Spleen (tissue), 11 donors: ENCODE data around the gene DAAM2. TPM values are rescaled to one million over a fixed set of nuclear protein-coding genes. Genes with fewer than 3 reads are reported as not detected.

Experiments
- DNase-seq: peaks from one replicate; pipeline ENCODE4 v3.0.0-alpha.2; 2020
- H3K27ac ChIP-seq, 8 donors: fragments of 200-600 bp; sonication (generic) in 7 of 8; 1 replicate in 4 of 8; 2 replicates in 4 of 8; pipeline versions ENCODE4 v1.5.0 to v1.8.0; 2016 to 2021; ENCODE audit warnings: inconsistent platforms in 4 of 8, mild to moderate bottlenecking in 4 of 8, moderate library complexity in 1 of 8
- H3K27me3 ChIP-seq, 7 donors: fragments of 200-600 bp; sonication (generic) in 6 of 7; replicated peaks in 1 of 7; 1 replicate in 4 of 7; 2 replicates in 3 of 7; pipeline versions ENCODE4 v1.5.0 to v1.8.0; 2016 to 2021; ENCODE audit warnings: inconsistent platforms in 3 of 7, mild to moderate bottlenecking in 1 of 7
- H3K36me3 ChIP-seq, 6 donors: fragments of 200-600 bp; sonication (generic) in 5 of 6; 1 replicate in 4 of 6; 2 replicates in 2 of 6; pipeline versions ENCODE4 v1.5.0 to v1.8.0; 2016 to 2021; ENCODE audit warnings: inconsistent platforms in 2 of 6
- H3K4me1 ChIP-seq, 6 donors: fragments of 200-600 bp; sonication (generic) in 5 of 6; 1 replicate in 3 of 6; 2 replicates in 3 of 6; pipeline versions ENCODE4 v1.5.0 to v1.8.0; 2016 to 2021; ENCODE audit warnings: inconsistent platforms in 3 of 6
- H3K4me3 ChIP-seq, 8 donors: fragments of 200-600 bp; sonication (generic) in 7 of 8; 1 replicate in 4 of 8; 2 replicates in 4 of 8; pipeline versions ENCODE4 v1.5.0 to v1.8.0; 2016 to 2021; ENCODE audit warnings: inconsistent platforms in 4 of 8, mild to moderate bottlenecking in 4 of 8, moderate library complexity in 2 of 8
- H3K9me3 ChIP-seq, 8 donors: fragments of 200-600 bp; sonication (generic) in 7 of 8; 1 replicate in 4 of 8; 2 replicates in 4 of 8; pipeline versions ENCODE4 v1.5.0 to v1.8.0; 2016 to 2021; ENCODE audit warnings: inconsistent platforms in 4 of 8
- CTCF ChIP-seq, 11 experiments: fragments of 200-600 bp in 7 of 11; fragments of 450-650 bp in 4 of 11; sonication (generic) in 4 of 11; IDR thresholded peaks in 8 of 11; conservative IDR thresholded peaks in 3 of 11; 1 replicate in 7 of 11; 2 replicates in 4 of 11; pipeline versions ENCODE4 v1.4.0 to v1.8.0; 2016 to 2021; ENCODE audit warnings: antibody characterized with exemption in 11 of 11, inconsistent platforms in 4 of 11, mild to moderate bottlenecking in 1 of 11
- POLR2A ChIP-seq, 3 donors: fragments of 450-650 bp; IDR thresholded peaks; one replicate each; pipeline ENCODE4 v1.5.1; 2017; ENCODE audit warnings: antibody characterized with exemption in 3 of 3, mild to moderate bottlenecking in 1 of 3
- POLR2AphosphoS5 ChIP-seq, 3 donors: sonication (generic); formaldehyde crosslinking; IDR thresholded peaks; one replicate each; pipeline ENCODE4 v1.5.1; 2017; ENCODE audit warnings: antibody characterized with exemption in 3 of 3
- WGBS, 5 donors: extraction: QIAGEN DNeasy Blood & Tissue Kit in 3 of 5; methylation state at CpG; one replicate each; pipeline versions ENCODE4 v1.1.5 to v1.1.7; 2013 to 2018; 5-methylcytosine and 5-hydroxymethylcytosine counted together
- intact Hi-C: fragments of 100-400 bp; cut with DNase I; formaldehyde crosslinking; loops from one replicate; pipeline ENCODE4 v1.15.0; 2023; ENCODE audit warnings: low total_unique reads
- polyA plus RNA-seq, 3 donors: library from polyadenylated mRNA; stranded (reverse); fragments of 200-250 nt; gene quantifications; one replicate each; pipeline ENCODE4 v1.2.1, GENCODE V29; 2013
- total RNA-seq, 7 donors: library from RNA; depleted of rRNA in 3 of 7; stranded (reverse); fragments of >200 nt in 3 of 7; fragmentation: NEBNext Ultra II Directional in 4 of 7; extraction: Animal tissue kit (Norgen Biotek cat#: 25700) in 4 of 7; gene quantifications; one replicate each; pipeline versions ENCODE4 v1.1.0 to v1.2.1, GENCODE V29; 2016 to 2021
- donor health status: healthy with polysubstance abuse.
- donor health status: DM: no; HTN: no; CAD: no; lungs with moderate emphysema.
- donor health status: DM: no; HTN: no; CAD: no.
- donor health status: Bipolar disorder and iron deficiency.
- donor health status: healthy.
- donor health status: DM: no; HTN: no; CAD: no.
- donor health status: DM: yes; HTN: yes; CAD: no.

DAAM2 gene
- total and polyA plus RNA-seq, 10 donors, result 6.0 to 115 (median 73.8) TPM

GRCh38 chr6:39936857-39937256 is 144.7 kb downstream of the DAAM2 start:
- Histone ChIP-seq H3K4me1 (peaks cover 0 to 19% (median 2%) of the 10 kb centered on the region in 6 donors), H3K27ac (no peak overlapping the region), H3K36me3 (no peaks in the 10 kb centered on the region), H3K27me3 (peaks cover 0 to 36% (median 0%) of the 10 kb centered on the region in 7 donors), H3K4me3 (no peak overlapping the region), H3K9me3 (no peaks in the 10 kb centered on the region)
- 85 to 95% (median 90%) methylated on average over 1 of the region's 1 CpG for WGBS, 5 donors
- intact Hi-C loops, result no loop called here
- DNase-seq, result no peak
- TF ChIP-seq POLR2A (IDR thresholded peaks at IDR 0.05) (no peak), POLR2AphosphoS5 (IDR thresholded peaks at IDR 0.05) (no peak), CTCF (IDR thresholded peaks at IDR 0.05 in 8 of 11, conservative IDR thresholded peaks at IDR 0.05 in 3 of 11) (no peak)

GRCh38 chr6:39937686-39938333 is 145.6 kb downstream of the DAAM2 start:
- DNase-seq, result no peak
- TF ChIP-seq POLR2A (IDR thresholded peaks at IDR 0.05) (no peak), POLR2AphosphoS5 (IDR thresholded peaks at IDR 0.05) (no peak), CTCF (IDR thresholded peaks at IDR 0.05 in 8 of 11, conservative IDR thresholded peaks at IDR 0.05 in 3 of 11) (no peak)
- Histone ChIP-seq H3K36me3 (no peaks in the 10 kb centered on the region), H3K9me3 (no peaks in the 10 kb centered on the region), H3K4me1 (peaks cover 0 to 17% (median 2%) of the 10 kb centered on the region in 6 donors), H3K27ac (no peak overlapping the region), H3K4me3 (no peak overlapping the region), H3K27me3 (peaks cover 0 to 36% (median 0%) of the 10 kb centered on the region in 7 donors)
- 70 to 79% (median 76%) methylated on average over 3 of the region's 3 CpGs for WGBS, 5 donors
- intact Hi-C loops, result no loop called here

GRCh38 chr6:39938773-39939654 is 146.8 kb downstream of the DAAM2 start:
- TF ChIP-seq POLR2AphosphoS5 (IDR thresholded peaks at IDR 0.05) (no peak), POLR2A (IDR thresholded peaks at IDR 0.05) (no peak), CTCF (IDR thresholded peaks at IDR 0.05 in 8 of 11, conservative IDR thresholded peaks at IDR 0.05 in 3 of 11) (no peak)
- intact Hi-C loops, result no loop called here
- 69 to 80% (median 79%) methylated on average over 10 of the region's 10 CpGs for WGBS, 5 donors

GRCh38 chr6:39941138-39941537 is 149.0 kb downstream of the DAAM2 start:
- Histone ChIP-seq H3K27ac (no peak overlapping the region), H3K4me3 (no peak overlapping the region), H3K27me3 (peaks cover 0 to 10% (median 0%) of the 10 kb centered on the region in 7 donors), H3K36me3 (no peaks in the 10 kb centered on the region), H3K4me1 (no peaks in the 10 kb centered on the region), H3K9me3 (no peaks in the 10 kb centered on the region)
- DNase-seq, result no peak
- WGBS, 5 donors, result 81 to 95% (median 90%) methylated on average over 6 of the region's 6 CpGs
- intact Hi-C loops, result no loop called here
- no peak for TF ChIP-seq CTCF (IDR thresholded peaks at IDR 0.05 in 8 of 11, conservative IDR thresholded peaks at IDR 0.05 in 3 of 11)
- TF ChIP-seq POLR2AphosphoS5 (IDR thresholded peaks at IDR 0.05), result no peak
- no peak for TF ChIP-seq POLR2A (IDR thresholded peaks at IDR 0.05)

More at GRCh38 chr6:39938773-39939654, 146.8 kb downstream of the DAAM2 start:
- no peak for DNase-seq
- Histone ChIP-seq H3K4me1 (peaks cover 0 to 8% (median 0%) of the 10 kb centered on the region in 6 donors), H3K4me3 (no peak overlapping the region), H3K27ac (no peak overlapping the region), H3K27me3 (peaks cover 0 to 27% (median 0%) of the 10 kb centered on the region in 7 donors), H3K36me3 (no peaks in the 10 kb centered on the region), H3K9me3 (no peaks in the 10 kb centered on the region)
